C4-2B (cell line): ENCODE results near the gene IGF2BP3.
"Not testable (repeated sequence)": the region's sequence is repeated elsewhere in the genome, so short reads cannot be mapped to it uniquely, and the experiment has no call there.

Source experiments
- CTCF ChIP-seq: fragments of 450-650 bp; conservative IDR thresholded peaks from 2 replicates; pipeline ENCODE4 v1.5.1; 2017; ENCODE audit warnings: mild to moderate bottlenecking
- ZFX ChIP-seq: fragments of 450-650 bp; IDR thresholded peaks from 2 replicates; pipeline ENCODE4 v1.6.1; 2017

- TF ChIP-seq CTCF, ZFX: not testable (repeated sequence)
Measured at GRCh38 chr7:23398090-23398489, 72.2 kb downstream of the IGF2BP3 start.
